Hepatocyte (in vitro differentiated cells): ENCODE results near the gene GFER.

Experiments used
- CTCF ChIP-seq: fragments of 200-600 bp; sonication (generic); IDR thresholded peaks from 2 replicates; pipeline ENCODE4 v1.5.1; 2016; ENCODE audit warnings: antibody characterized with exemption, mild to moderate bottlenecking; ENCODE audit not compliant: poor library complexity
- EZH2 ChIP-seq: fragments of 200-600 bp; sonication (generic); IDR thresholded peaks from 2 replicates; pipeline ENCODE4 v1.6.1; 2016; ENCODE audit warnings: antibody characterized with exemption, mild to moderate bottlenecking, borderline replicate concordance

GRCh38 chr16:2019921-2020831 lies 36.2 kb downstream of the GFER start:
- no peak for TF ChIP-seq CTCF
- TF ChIP-seq EZH2 = no peak
